ENCODE results near the gene CAV2.

- TF ChIP-seq CTCF (IDR thresholded peaks at IDR 0.05) (no peak), POLR2A (IDR thresholded peaks at IDR 0.05; ENCODE audit: low read depth) (no peak), POLR2AphosphoS5 (IDR thresholded peaks at IDR 0.05) (no peak), EP300 (IDR thresholded peaks at IDR 0.05) (no peak)
Observed at GRCh38 chr7:116492654-116493109, 6.9 kb upstream of the CAV2 start.

Data from esophagus muscularis mucosa (tissue), 4 donors.